HG03520 (cell line): ENCODE data around the gene USP48.
"Not testable (repeated sequence)": the region's sequence is repeated elsewhere in the genome, so short reads cannot be mapped to it uniquely, and the experiment has no call there.

Source experiments
- ATAC-seq: cut with Tn5 transposase; IDR thresholded peaks from one replicate; pipeline ENCODE4 v1.9.1; 2021; ENCODE audit warnings: mild to moderate bottlenecking, moderate library complexity; ENCODE audit not compliant: unreplicated experiment

The USP48 gene

GRCh38 chr1:21641967-21642739 lies 140.8 kb downstream of the USP48 start:
- ATAC-seq = no peak

GRCh38 chr1:21641537-21641936 lies 141.4 kb downstream of the USP48 start:
- no peak for ATAC-seq

GRCh38 chr1:21641076-21641475 lies 141.9 kb downstream of the USP48 start:
- ATAC-seq = no peak

GRCh38 chr1:21640653-21641052 lies 142.3 kb downstream of the USP48 start:
- no peak for ATAC-seq

GRCh38 chr1:21639594-21640041 lies 143.3 kb downstream of the USP48 start:
- no peak for ATAC-seq

- ATAC-seq = no peak
Observed at GRCh38 chr1:21638531-21639341, 144.2 kb downstream of the USP48 start.

GRCh38 chr1:21637514-21637913 lies 145.4 kb downstream of the USP48 start:
- no peak for ATAC-seq

GRCh38 chr1:21636029-21636428 lies 146.9 kb downstream of the USP48 start:
- ATAC-seq = no peak

- ATAC-seq = no peak
Observed at GRCh38 chr1:21634806-21635535, 148.0 kb downstream of the USP48 start.

- no peak for ATAC-seq
Observed at GRCh38 chr1:21633992-21634805, 148.8 kb downstream of the USP48 start.

- no peak for ATAC-seq
Observed at GRCh38 chr1:21633141-21633755, 149.7 kb downstream of the USP48 start.

- no peak for ATAC-seq
Observed at GRCh38 chr1:21631944-21632887, 150.7 kb downstream of the USP48 start.

GRCh38 chr1:21631590-21631943 lies 151.4 kb downstream of the USP48 start:
- not testable (repeated sequence) for ATAC-seq

- ATAC-seq = no peak
Observed at GRCh38 chr1:21630571-21631343, 152.2 kb downstream of the USP48 start.

- no peak for ATAC-seq
Observed at GRCh38 chr1:21629971-21630370, 153.0 kb downstream of the USP48 start.

GRCh38 chr1:21628798-21629393 lies 154.1 kb downstream of the USP48 start:
- ATAC-seq = no peak
